DOHH2 (cell line): ENCODE measurements around the gene TUBB.

Experiments used
- H3F3A ChIP-seq: fragments of 200-600 bp; sonication (generic), shearing (Covaris generic); 2 replicates; pipeline ENCODE4 v1.6.0; 2016; ENCODE audit warnings: antibody characterized with exemption, mild to moderate bottlenecking; ENCODE audit not compliant: control insufficient read depth, insufficient read depth
- H3K27ac ChIP-seq: fragments of 200-600 bp; sonication (generic); 2 replicates; pipeline ENCODE4 v1.5.1; 2014; ENCODE audit warnings: low read depth, mild to moderate bottlenecking, low read length, moderate library complexity
- H3K27me3 ChIP-seq: fragments of 200-600 bp; sonication (generic); 2 replicates; pipeline ENCODE4 v1.6.1; 2014; ENCODE audit warnings: mild to moderate bottlenecking, low read length, mixed read lengths; ENCODE audit not compliant: control insufficient read depth
- H3K36me3 ChIP-seq: fragments of 200-600 bp; sonication (generic); 2 replicates; pipeline ENCODE4 v1.6.1; 2014; ENCODE audit warnings: mild to moderate bottlenecking, low read length, moderate library complexity, mixed read lengths; ENCODE audit not compliant: control insufficient read depth
- H3K4me1 ChIP-seq: fragments of 200-600 bp; sonication (generic); 2 replicates; pipeline ENCODE4 v1.6.1; 2014; ENCODE audit warnings: mild to moderate bottlenecking, low read length, mixed read lengths; ENCODE audit not compliant: control insufficient read depth
- H3K4me2 ChIP-seq: fragments of 200-600 bp; sonication (generic); 2 replicates; pipeline ENCODE4 v1.6.0; 2014; ENCODE audit warnings: mild to moderate bottlenecking, low read length, moderate library complexity
- H3K4me3 ChIP-seq: fragments of 200-600 bp; sonication (generic); 2 replicates; pipeline ENCODE4 v1.5.1; 2014; ENCODE audit warnings: mild to moderate bottlenecking, low read length, mixed read lengths
- H3K79me2 ChIP-seq: fragments of 200-600 bp; sonication (generic); 2 replicates; pipeline ENCODE4 v1.6.1; 2014; ENCODE audit warnings: mild to moderate bottlenecking, low read length, mixed read lengths; ENCODE audit not compliant: control insufficient read depth
- H3K9me2 ChIP-seq: fragments of 200-600 bp; sonication (generic); replicated peaks from 2 replicates; pipeline ENCODE4 v1.6.1; 2014; ENCODE audit warnings: mild to moderate bottlenecking, low read length, mixed read lengths; ENCODE audit not compliant: control insufficient read depth
- H3K9me3 ChIP-seq: fragments of 200-600 bp; sonication (generic); 2 replicates; pipeline ENCODE4 v1.6.1; 2014; ENCODE audit warnings: antibody characterized with exemption, low read length, mixed read lengths; ENCODE audit not compliant: control insufficient read depth, insufficient read depth
- H4K20me1 ChIP-seq: fragments of 200-600 bp; sonication (generic); 2 replicates; pipeline ENCODE4 v1.6.0; 2014; ENCODE audit warnings: low read depth, mild to moderate bottlenecking, antibody characterized with exemption, low read length, moderate library complexity; ENCODE audit not compliant: control insufficient read depth, insufficient read depth
- CTCF ChIP-seq: fragments of 200-600 bp; sonication (generic); IDR thresholded peaks from one replicate; pipeline ENCODE4 v1.5.1; 2014; ENCODE audit warnings: antibody characterized with exemption, mild to moderate bottlenecking, low read depth, low read length; ENCODE audit not compliant: poor library complexity, severe bottlenecking
- EZH2phosphoT487 ChIP-seq: fragments of 200-600 bp; sonication (generic); IDR thresholded peaks from 2 replicates; pipeline ENCODE4 v1.6.1; 2017; ENCODE audit warnings: borderline replicate concordance, mild to moderate bottlenecking, antibody characterized with exemption, low read length, moderate library complexity, mixed read lengths

The TUBB gene

GRCh38 chr6:30747300-30747687 lies 27.1 kb downstream of the TUBB start:
- H3K4me1 ChIP-seq = peaks cover 23% of the 10 kb centered on the region
- peaks cover 28% of the 10 kb centered on the region for H3K27me3 ChIP-seq
- no peak overlapping the region for H3K4me2 ChIP-seq
- H3K36me3 ChIP-seq = no peaks in the 10 kb centered on the region
- no peak overlapping the region for H3K27ac ChIP-seq
- no peak overlapping the region for H3K4me3 ChIP-seq
- peaks cover 8% of the 10 kb centered on the region for H3F3A ChIP-seq
- TF ChIP-seq EZH2phosphoT487 (no peak), CTCF (no peak)
- no peaks in the 10 kb centered on the region for H3K9me2 ChIP-seq
- no peaks in the 10 kb centered on the region for H4K20me1 ChIP-seq
- H3K79me2 ChIP-seq = peaks cover under 1% of the 10 kb centered on the region
- H3K9me3 ChIP-seq = no peaks in the 10 kb centered on the region

GRCh38 chr6:30747902-30748769 lies 28.0 kb downstream of the TUBB start:
- H3K9me2 ChIP-seq = no peaks in the 10 kb centered on the region
- H3K4me3 ChIP-seq = no peak overlapping the region
- no peaks in the 10 kb centered on the region for H4K20me1 ChIP-seq
- H3K27me3 ChIP-seq = peaks cover 26% of the 10 kb centered on the region
- no peak overlapping the region for H3K4me2 ChIP-seq
- no peak for TF ChIP-seq CTCF
- TF ChIP-seq EZH2phosphoT487 = no peak
- no peaks in the 10 kb centered on the region for H3K79me2 ChIP-seq
- H3F3A ChIP-seq = peaks cover 6% of the 10 kb centered on the region
- H3K27ac ChIP-seq = no peak overlapping the region
- H3K9me3 ChIP-seq = no peaks in the 10 kb centered on the region
- peaks cover 19% of the 10 kb centered on the region for H3K4me1 ChIP-seq
- H3K36me3 ChIP-seq = no peaks in the 10 kb centered on the region

GRCh38 chr6:30748851-30749540 lies 28.8 kb downstream of the TUBB start:
- no peaks in the 10 kb centered on the region for H3K9me2 ChIP-seq
- H3K4me3 ChIP-seq = no peak overlapping the region
- peaks cover 10% of the 10 kb centered on the region for H3K4me1 ChIP-seq
- H3K9me3 ChIP-seq = no peaks in the 10 kb centered on the region
- H3K36me3 ChIP-seq = no peaks in the 10 kb centered on the region
- TF ChIP-seq CTCF (no peak), EZH2phosphoT487 (no peak)
- no peak overlapping the region for H3K27ac ChIP-seq
- H3F3A ChIP-seq = no peaks in the 10 kb centered on the region
- peaks cover 18% of the 10 kb centered on the region for H3K27me3 ChIP-seq
- H3K4me2 ChIP-seq = no peak overlapping the region
- no peaks in the 10 kb centered on the region for H3K79me2 ChIP-seq
- no peaks in the 10 kb centered on the region for H4K20me1 ChIP-seq
